Myocyte (in vitro differentiated cells): ENCODE results near the gene RAB18. TPM values are rescaled to one million over a fixed set of nuclear protein-coding genes. Genes with fewer than 3 reads are reported as not detected.
"Not testable (repeated sequence)": the region's sequence is repeated elsewhere in the genome, so short reads cannot be mapped to it uniquely, and the experiment has no call there.

Source experiments
- DNase-seq: peaks from one replicate; pipeline ENCODE4 v3.0.0-alpha.2; 2012; ENCODE audit warnings: low read depth
- total RNA-seq: library from RNA; depleted of rRNA; stranded (reverse); fragments of >200 nt; gene quantifications from 2 replicates; pipeline ENCODE4 v1.2.3, GENCODE V29; 2014

The RAB18 gene
- total RNA-seq, 1 donor from 2014 or later: 65.7 TPM

- peak; percentile 12 for DNase-seq
Measured at GRCh38 chr10:27504808-27505460, 830 bp downstream of the RAB18 start.

GRCh38 chr10:27505537-27505936 lies 1.4 kb downstream of the RAB18 start:
- not testable (repeated sequence) for DNase-seq

- no peak for DNase-seq
Measured at GRCh38 chr10:27506280-27506679, 2.2 kb downstream of the RAB18 start.

- no peak for DNase-seq
Measured at GRCh38 chr10:27512548-27512947, 8.4 kb downstream of the RAB18 start.

- peak; percentile 43 for DNase-seq
Measured at GRCh38 chr10:27513451-27514191, 9.5 kb downstream of the RAB18 start.

- DNase-seq: no peak
Measured at GRCh38 chr10:27514243-27514642, 10.1 kb downstream of the RAB18 start.

GRCh38 chr10:27518261-27518660 lies 14.2 kb downstream of the RAB18 start:
- DNase-seq: no peak

GRCh38 chr10:27525819-27526218 lies 21.7 kb downstream of the RAB18 start:
- peak; percentile 75 for DNase-seq

GRCh38 chr10:27526242-27526641 lies 22.1 kb downstream of the RAB18 start:
- peak; percentile 22 for DNase-seq

GRCh38 chr10:27527666-27528295 lies 23.7 kb downstream of the RAB18 start:
- no peak for DNase-seq

- no peak for DNase-seq
Measured at GRCh38 chr10:27529010-27529783, 25.1 kb downstream of the RAB18 start.

GRCh38 chr10:27530477-27530876 lies 26.4 kb downstream of the RAB18 start:
- DNase-seq: no peak

GRCh38 chr10:27531336-27531847 lies 27.3 kb downstream of the RAB18 start:
- DNase-seq: no peak

GRCh38 chr10:27534161-27534700 lies 30.1 kb downstream of the RAB18 start:
- no peak for DNase-seq

- no peak for DNase-seq
Measured at GRCh38 chr10:27535317-27535716, 31.2 kb downstream of the RAB18 start.

- no peak for DNase-seq
Measured at GRCh38 chr10:27536437-27536836, 32.3 kb downstream of the RAB18 start.

- no peak for DNase-seq
Measured at GRCh38 chr10:27537166-27537565, 33.1 kb downstream of the RAB18 start.

GRCh38 chr10:27537787-27538186 lies 33.7 kb downstream of the RAB18 start:
- DNase-seq: no peak

- DNase-seq: no peak
Measured at GRCh38 chr10:27540672-27541071, 36.6 kb downstream of the RAB18 start.

GRCh38 chr10:27541796-27542729 lies 38.0 kb downstream of the RAB18 start:
- no peak for DNase-seq
